SK-N-MC (cell line): Measurements from ENCODE around the gene PFKP.

Experiments
- DNase-seq: peaks from one replicate; pipeline ENCODE4 v3.0.0-alpha.2; 2011; ENCODE audit warnings: low read depth, low spot score
- H3K27ac ChIP-seq: fragments of 200-600 bp; sonication (generic); 2 replicates; pipeline ENCODE4 v1.5.1; 2016; ENCODE audit warnings: mixed run types
- H3K36me3 ChIP-seq: fragments of 200-600 bp; sonication (generic); 2 replicates; pipeline ENCODE4 v1.6.1; 2017; ENCODE audit warnings: antibody characterized with exemption, low read length, mixed read lengths; ENCODE audit not compliant: insufficient read depth
- H3K4me3 ChIP-seq: fragments of 200-600 bp; sonication (generic); 2 replicates; pipeline ENCODE4 v1.5.1; 2016
- H3K9ac ChIP-seq: fragments of 200-600 bp; sonication (generic); 2 replicates; pipeline ENCODE4 v1.8.0; 2017; ENCODE audit warnings: mixed run types, mixed read lengths; ENCODE audit not compliant: insufficient read length
- H3K9me3 ChIP-seq: fragments of 200-600 bp; sonication (generic); 2 replicates; pipeline ENCODE4 v1.6.1; 2017; ENCODE audit warnings: low read depth, mild to moderate bottlenecking, antibody characterized with exemption, low read length, moderate library complexity, mixed read lengths
- EZH2 ChIP-seq: fragments of 200-600 bp; sonication (generic); IDR thresholded peaks from one replicate; pipeline ENCODE4 v1.6.1; 2017; ENCODE audit warnings: antibody characterized with exemption
- FOXP2 ChIP-seq: optimal IDR thresholded peaks from 2 replicates; pipeline ENCODE3; 2011; ENCODE audit warnings: mild to moderate bottlenecking, moderate library complexity; ENCODE audit not compliant: insufficient read depth; ENCODE audit errors: extremely low read length, control extremely low read depth
- POLR2AphosphoS5 ChIP-seq: IDR thresholded peaks from 2 replicates; pipeline ENCODE4 v1.6.1; 2012; ENCODE audit warnings: mild to moderate bottlenecking, low read depth, low read length, borderline replicate concordance

The PFKP gene

DNA sequence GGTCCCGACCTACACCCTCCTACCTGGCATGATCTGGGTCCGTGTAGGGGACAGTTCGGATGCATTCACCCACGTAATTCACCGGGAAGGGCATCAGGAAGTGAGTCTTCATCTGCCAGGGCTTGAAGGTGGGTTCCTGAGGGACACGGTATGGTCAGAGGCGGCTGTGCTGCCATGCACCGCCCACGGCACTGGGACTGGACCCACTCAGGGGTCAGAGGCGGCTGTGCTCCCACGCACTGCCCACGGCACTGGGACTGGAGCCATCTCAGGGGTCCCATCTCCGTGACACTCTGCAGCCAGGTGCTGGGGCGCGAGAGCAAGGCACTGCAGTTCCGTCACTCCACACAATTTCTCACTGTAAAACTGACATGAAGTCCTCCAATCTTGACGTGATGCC is 76.0 kb downstream of the PFKP start:
- Histone ChIP-seq H3K4me3 (no peak overlapping the region), H3K36me3 (peaks cover 29% of the 10 kb centered on the region; the same call in 1 of the 2 replicates), H3K27ac (no peak overlapping the region), H3K9ac (no peak overlapping the region), H3K9me3 (no peaks in the 10 kb centered on the region)
- TF ChIP-seq FOXP2: no peak
- TF ChIP-seq POLR2AphosphoS5: no peak
- no peak for TF ChIP-seq EZH2
- no peak for DNase-seq

DNA sequence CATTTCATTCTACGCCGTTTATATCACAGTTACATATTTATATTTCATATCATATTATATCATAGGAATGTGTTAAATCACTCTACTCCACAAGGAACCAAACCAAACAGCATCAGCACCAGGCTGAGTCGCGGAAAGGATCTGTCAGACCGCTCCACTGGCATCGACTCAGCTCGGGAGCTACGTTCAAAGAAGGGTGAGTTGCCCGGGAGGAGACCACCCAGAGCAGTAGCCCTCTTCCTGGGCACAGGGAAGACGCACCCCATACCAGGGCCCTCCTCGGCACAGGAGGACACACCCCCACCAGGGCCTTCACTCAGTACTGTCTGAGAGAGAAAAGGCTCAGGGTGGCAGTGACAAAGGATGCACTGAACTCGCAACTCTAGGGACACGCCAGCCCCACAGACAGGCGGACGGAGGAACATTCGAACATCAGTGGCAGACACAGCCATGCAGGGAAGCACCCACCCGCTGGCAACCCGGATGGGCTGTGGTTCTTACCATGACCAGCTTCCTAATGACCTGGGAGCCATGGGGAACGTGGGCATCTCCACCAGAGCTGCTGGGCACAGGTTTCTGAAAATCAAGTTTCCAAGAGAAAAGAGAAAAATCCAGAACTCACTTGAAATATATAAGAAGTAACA is 76.6 kb downstream of the PFKP start:
- Histone ChIP-seq H3K27ac (no peak overlapping the region), H3K36me3 (peaks cover 23% of the 10 kb centered on the region; the same call in 1 of the 2 replicates), H3K4me3 (no peak overlapping the region), H3K9ac (no peak overlapping the region), H3K9me3 (no peaks in the 10 kb centered on the region)
- TF ChIP-seq FOXP2: no peak
- no peak for TF ChIP-seq EZH2
- no peak for TF ChIP-seq POLR2AphosphoS5
- no peak for DNase-seq

DNA sequence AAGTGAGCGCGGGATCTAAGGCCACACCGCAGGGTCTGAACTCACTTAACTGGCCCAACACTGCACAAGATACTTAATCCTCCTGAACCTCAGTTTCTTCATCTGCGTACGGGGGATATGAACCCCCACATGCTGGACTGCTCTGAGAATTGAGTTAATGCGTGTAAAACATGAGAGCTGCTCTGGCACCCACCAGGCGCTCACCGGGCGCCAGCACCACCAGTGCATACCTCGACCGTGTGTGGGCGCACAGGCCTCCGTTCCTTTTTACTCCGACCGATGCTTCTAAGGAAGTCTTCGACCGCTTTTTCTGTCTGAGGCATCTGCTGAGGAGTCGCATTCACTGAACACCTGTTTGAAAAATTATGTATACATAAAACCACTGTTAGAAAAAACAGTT is 78.0 kb downstream of the PFKP start:
- Histone ChIP-seq H3K36me3 (peaks cover 9% of the 10 kb centered on the region; the same call in 1 of the 2 replicates), H3K4me3 (no peak overlapping the region), H3K9ac (no peak overlapping the region), H3K9me3 (no peaks in the 10 kb centered on the region), H3K27ac (no peak overlapping the region)
- no peak for DNase-seq
- TF ChIP-seq POLR2AphosphoS5 (no peak), FOXP2 (no peak), EZH2 (no peak)

DNA sequence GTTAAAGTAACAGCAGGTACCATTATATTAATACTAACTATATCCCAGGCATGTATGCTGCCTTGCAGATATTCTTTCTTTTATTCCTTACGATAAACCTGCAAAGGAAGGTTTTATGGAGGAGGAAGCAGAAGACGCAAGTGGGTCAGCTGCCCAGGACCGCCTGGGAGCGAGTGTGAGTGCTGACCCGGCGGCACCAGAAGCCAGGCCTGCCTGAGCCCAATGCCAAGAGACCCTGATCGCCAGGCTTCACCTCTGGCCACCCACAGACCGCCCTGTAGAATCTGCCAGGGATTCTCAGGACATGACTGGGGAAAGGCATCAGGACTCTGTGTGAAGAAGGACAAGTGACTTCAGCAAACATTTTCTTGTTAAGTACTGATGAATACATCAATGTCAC is 78.9 kb downstream of the PFKP start:
- no peak overlapping the region for H3K9ac ChIP-seq
- no peak overlapping the region for H3K4me3 ChIP-seq
- H3K9me3 ChIP-seq: no peaks in the 10 kb centered on the region
- peaks cover 7% of the 10 kb centered on the region; the same call in 1 of the 2 replicates for H3K36me3 ChIP-seq
- TF ChIP-seq FOXP2 (no peak), POLR2AphosphoS5 (no peak), EZH2 (no peak)
- no peak overlapping the region for H3K27ac ChIP-seq
- DNase-seq: no peak

DNA sequence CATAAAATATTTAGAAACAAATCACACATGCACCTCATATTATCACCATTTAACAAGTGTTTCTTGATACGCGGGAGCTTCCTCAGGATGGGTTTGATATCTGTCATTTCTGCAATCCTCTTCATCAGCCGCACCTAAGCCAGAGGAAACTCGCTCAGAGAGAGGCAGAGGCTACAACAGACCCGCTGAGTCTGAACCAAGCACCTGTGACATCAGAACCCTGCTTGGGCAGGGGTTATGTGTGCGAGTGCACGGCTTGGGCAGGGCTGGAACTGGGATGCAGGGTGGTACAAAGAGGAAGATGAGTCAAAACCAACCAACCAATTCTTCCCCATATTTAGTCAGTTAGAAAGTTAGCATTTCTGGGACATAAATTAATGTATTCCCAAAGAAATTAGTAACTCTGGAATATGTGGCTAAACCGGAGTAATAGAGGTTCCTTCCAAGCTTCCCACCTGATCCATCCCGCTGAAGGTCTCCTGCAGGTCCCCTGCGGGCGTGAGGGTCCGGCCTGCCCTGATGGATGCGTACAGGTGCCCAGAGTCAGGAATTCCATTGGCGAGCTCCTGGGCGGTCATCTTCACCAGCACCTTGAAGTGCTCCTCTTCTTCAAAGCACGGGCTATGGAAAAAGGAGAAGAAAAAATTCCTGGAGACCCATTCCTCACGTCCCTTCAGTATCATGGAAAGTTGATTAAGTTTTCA is 79.9 kb downstream of the PFKP start:
- no peak for DNase-seq
- TF ChIP-seq EZH2: no peak
- no peak for TF ChIP-seq FOXP2
- TF ChIP-seq POLR2AphosphoS5: no peak
- Histone ChIP-seq H3K27ac (no peak overlapping the region), H3K9me3 (no peaks in the 10 kb centered on the region), H3K36me3 (peaks cover 7% of the 10 kb centered on the region; the same call in 1 of the 2 replicates), H3K9ac (no peak overlapping the region), H3K4me3 (no peak overlapping the region)

DNA sequence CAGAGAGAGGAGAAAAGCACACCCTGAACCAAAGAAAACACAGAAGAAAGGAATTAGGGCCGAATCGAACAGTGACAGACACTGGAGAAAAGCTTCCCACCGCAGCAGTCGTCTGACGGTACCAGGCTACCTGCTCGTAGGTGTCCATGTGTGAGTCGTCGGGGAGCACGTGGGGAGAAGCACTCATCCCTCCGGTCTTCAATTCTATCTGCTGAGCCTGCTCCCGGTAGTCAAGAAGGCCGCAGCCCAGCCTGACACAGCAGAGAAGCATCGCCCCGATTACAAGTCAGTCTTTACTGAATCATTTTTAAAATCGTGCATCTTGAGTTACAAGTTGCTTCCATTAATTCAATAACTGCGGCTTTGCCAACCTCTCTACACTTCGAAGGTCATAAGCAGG is 80.7 kb downstream of the PFKP start:
- Histone ChIP-seq H3K9ac (no peak overlapping the region), H3K36me3 (peaks cover 7% of the 10 kb centered on the region; the same call in 1 of the 2 replicates), H3K4me3 (no peak overlapping the region), H3K27ac (no peak overlapping the region), H3K9me3 (no peaks in the 10 kb centered on the region)
- DNase-seq: no peak
- no peak for TF ChIP-seq FOXP2
- TF ChIP-seq EZH2: no peak
- no peak for TF ChIP-seq POLR2AphosphoS5

DNA sequence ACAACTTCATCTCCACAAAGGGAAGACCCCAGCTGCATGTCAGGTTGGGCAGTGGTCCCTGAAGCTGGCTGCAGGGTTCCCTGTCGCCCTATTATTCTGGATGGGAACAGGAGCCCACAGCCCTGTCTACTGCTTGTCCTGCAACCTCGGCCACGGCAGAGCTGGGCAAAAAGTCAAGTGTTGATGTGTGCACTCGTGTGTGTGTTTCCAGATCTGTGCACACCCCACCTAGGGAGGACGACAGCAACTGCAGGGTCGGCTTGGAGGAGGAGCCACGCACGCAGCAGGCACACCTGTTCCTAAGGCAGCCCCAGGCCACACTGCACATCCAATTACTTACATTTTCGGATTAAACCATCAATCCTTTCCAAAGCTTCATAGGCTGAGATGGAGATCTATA is 81.6 kb downstream of the PFKP start:
- TF ChIP-seq EZH2 (no peak), FOXP2 (no peak), POLR2AphosphoS5 (no peak)

DNA sequence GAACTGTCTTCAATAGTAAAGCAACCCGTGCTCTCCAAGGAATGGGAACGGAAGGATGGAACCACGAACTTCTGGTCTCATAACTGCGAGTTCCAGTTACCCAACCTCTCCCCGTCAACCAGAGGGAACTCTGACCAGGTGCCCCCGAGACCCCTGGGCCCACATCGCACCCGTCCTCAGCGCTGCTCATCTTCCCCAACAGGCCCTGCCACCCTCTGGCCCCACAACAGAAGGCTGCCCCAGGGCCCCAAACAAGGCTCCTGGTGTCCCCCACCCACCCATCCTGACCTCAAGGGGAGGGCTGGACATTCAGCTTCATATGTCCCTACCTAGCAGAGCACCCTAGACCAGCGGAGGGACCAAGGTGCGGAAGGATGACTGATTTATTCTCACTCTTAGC is 82.6 kb downstream of the PFKP start:
- H3K36me3 ChIP-seq: peaks cover 17% of the 10 kb centered on the region; the same call in 1 of the 2 replicates
- H3K9ac ChIP-seq: no peak overlapping the region
- no peak for DNase-seq
- no peak overlapping the region for H3K4me3 ChIP-seq
- H3K9me3 ChIP-seq: no peaks in the 10 kb centered on the region
- TF ChIP-seq EZH2: no peak
- TF ChIP-seq POLR2AphosphoS5: no peak
- TF ChIP-seq FOXP2: no peak
- no peak overlapping the region for H3K27ac ChIP-seq

More for the DNA sequence above, 81.6 kb downstream of the PFKP start:
- Histone ChIP-seq H3K4me3 (no peak overlapping the region), H3K9me3 (no peaks in the 10 kb centered on the region), H3K36me3 (peaks cover 10% of the 10 kb centered on the region; the same call in 1 of the 2 replicates), H3K27ac (no peak overlapping the region), H3K9ac (no peak overlapping the region)
- DNase-seq: no peak

DNA sequence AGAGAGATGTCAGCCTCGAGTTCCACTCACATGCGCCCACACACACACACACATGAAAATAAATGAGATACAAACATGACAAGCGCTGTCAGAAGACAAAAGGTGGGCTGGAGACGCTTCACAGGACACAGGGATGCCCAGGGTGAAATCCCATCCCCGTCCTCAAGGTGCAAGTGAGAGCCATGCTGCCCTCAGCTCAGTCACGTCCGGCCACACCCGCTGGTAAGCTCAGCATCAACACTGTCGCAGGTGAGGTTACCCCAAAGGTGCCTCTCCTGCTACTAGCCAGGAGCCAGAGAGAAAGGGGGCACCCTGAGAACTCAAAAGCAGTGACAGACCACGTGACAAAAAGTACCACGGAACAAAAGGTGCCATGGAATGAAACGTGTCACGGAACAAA is 83.0 kb downstream of the PFKP start:
- no peak for DNase-seq
- Histone ChIP-seq H3K9ac (no peak overlapping the region), H3K9me3 (no peaks in the 10 kb centered on the region), H3K36me3 (peaks cover 18% of the 10 kb centered on the region; the same call in 1 of the 2 replicates), H3K4me3 (no peak overlapping the region), H3K27ac (no peak overlapping the region)
- TF ChIP-seq EZH2 (no peak), FOXP2 (no peak), POLR2AphosphoS5 (no peak)
